CD4-positive, alpha-beta T cell treated with Interleukin-21 for 1 hour (primary cell): ENCODE measurements around the gene PIEZO1.

Experiments
- DNase-seq: peaks from one replicate; pipeline ENCODE4 v3.0.0-alpha.2; 2020

PIEZO1 gene

DNA sequence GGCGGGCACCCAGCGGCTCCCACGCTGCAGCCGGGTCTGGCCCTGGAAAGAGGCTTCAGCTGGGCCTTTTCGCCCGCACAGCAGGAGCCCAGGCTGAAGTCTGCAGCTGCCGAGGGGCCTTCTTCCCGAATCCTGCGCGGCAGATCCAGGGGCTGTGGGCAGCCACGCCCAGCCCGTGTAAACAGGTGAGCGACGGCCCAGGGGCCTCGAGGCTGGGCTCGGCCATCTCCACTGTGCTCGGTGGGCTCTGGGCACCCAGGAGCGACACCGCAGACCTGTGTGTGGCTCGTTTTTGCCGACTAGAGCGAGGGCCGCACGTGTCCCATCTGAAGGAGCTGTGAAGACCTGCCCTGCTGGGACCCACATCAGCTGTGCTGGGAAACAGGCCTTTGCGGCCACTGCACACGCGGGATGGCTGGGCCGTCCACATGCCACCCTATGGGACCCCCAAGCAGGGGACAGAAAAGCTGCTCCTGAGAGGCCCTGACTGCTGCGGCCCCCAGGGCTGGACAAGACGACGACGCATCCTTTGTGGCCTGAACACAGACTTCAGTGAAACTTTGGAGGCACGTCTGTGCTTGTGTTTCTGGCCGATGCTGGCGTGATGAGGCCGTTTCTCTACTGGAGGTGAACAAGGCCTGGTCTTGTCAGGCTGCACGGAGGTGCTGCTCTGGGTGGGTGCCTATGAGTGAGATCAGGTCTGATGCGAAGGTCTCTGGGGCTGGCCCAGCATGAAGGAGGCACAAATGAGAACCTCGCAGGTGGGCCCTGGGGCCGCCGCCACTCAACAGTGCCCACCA lies 31.9 kb upstream of the PIEZO1 start:
- DNase-seq: no peak

DNA sequence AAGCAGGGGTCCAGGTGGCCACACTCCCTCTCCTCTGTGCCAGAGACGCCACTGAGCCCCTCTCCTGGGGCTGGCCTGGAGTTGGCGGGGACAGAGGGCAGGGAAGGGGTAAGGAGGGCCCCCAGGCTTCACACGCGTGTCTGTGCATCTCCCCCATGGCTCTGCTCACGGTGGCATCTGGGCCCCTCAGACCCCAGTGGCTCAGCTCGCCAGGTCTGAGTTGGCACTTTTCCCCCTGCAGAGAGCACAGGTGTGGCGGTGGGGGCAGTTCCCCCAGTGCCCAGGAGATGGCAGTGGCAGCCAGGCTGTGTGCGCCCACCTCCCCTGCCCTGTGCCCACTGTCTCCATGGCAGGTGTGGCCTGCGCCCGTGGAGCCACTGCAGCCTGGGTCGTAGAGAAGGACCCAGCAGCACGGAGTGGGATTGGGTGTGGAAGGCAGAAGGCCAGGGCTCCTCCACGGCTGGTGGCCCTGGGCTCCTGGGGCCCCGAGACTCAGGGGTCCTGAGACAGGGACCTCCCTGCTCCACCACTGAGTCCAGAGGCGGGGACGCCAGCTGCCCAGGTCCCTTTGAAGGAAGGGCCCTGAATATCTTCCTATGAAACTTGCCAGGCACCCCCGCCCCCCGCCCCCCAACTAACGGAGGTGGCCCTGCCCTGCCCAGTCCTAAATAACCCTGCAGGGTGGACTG lies 31.0 kb upstream of the PIEZO1 start:
- DNase-seq: peak; percentile 53

DNA sequence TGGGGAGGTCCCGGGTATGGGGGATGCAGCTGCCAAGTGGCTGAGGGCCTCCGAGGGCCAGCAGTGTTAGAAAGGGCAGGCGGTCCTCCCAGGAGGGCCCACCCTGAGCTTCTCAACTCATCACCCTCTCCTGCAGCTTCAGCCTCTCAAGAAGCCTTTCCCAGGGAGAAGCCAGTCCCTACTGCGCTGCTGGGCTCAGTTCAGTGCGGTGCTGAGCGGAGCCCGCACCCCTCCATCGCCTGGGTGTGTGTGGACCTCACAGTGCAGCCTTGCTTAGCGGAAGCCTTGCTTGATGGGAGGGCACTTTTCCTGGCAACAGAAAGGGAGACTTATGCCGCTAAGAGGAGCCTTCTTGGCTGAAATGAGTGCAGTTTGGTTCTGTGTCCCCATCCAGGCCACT lies 30.2 kb upstream of the PIEZO1 start:
- DNase-seq: no peak

DNA sequence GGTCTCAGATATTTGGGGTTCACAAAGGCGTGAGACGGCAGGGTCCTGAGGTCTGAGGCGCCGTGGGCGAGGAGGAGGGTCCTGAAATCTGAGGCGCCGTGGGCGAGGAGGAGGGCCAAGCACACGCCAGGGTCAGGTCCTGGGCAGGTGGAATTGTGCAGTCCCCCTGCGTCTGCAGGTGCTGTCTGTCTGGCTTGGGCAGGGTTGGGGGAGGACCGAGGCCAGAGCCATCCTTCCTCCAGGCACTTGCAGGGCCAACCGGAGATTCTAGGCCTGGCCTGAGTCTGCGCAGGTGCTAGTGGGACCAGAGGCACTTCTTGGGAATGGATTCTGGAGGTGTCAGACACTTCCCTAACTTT lies 29.1 kb upstream of the PIEZO1 start:
- DNase-seq: no peak

DNA sequence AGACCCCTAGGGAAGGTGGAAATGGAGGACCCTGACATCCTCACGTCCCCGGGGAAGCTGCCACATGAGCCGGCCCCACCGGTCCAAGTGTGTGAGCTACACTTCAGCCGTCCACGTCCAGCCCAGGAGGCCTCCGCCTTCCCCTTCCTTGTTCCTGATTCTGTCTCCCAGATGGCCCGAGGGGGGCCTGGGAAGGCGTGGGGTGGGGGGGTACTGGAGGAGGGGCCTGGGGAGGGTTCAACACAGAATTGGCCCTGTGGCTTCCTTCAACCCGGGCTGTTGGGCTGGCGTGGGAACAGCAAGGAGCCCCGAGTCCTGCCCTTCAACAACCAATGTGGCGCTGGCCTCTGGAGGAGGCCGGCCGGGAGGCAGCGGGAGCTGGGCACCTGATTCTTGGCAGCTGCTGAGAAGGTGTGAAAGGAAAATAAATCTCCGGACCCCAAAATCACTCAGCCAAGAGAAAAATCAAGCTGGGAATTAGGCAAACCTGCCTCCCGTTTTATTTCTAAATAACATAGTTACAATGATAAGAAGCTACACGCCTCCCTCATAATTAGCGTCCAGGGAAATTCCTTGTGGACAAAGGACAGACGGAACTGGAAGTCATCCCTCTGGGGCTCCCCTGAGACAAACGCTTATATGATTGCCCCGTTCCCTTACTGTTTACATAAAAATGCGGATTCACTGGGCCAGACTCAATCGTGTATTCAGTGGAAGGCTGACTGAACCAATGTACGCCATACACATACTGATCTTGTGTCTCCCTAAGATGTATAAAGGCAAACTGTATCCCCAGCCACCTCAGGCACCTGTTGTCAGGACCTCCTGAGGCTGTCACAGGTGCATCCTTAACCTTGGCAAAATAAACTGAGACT lies 28.5 kb upstream of the PIEZO1 start:
- DNase-seq: no peak

DNA sequence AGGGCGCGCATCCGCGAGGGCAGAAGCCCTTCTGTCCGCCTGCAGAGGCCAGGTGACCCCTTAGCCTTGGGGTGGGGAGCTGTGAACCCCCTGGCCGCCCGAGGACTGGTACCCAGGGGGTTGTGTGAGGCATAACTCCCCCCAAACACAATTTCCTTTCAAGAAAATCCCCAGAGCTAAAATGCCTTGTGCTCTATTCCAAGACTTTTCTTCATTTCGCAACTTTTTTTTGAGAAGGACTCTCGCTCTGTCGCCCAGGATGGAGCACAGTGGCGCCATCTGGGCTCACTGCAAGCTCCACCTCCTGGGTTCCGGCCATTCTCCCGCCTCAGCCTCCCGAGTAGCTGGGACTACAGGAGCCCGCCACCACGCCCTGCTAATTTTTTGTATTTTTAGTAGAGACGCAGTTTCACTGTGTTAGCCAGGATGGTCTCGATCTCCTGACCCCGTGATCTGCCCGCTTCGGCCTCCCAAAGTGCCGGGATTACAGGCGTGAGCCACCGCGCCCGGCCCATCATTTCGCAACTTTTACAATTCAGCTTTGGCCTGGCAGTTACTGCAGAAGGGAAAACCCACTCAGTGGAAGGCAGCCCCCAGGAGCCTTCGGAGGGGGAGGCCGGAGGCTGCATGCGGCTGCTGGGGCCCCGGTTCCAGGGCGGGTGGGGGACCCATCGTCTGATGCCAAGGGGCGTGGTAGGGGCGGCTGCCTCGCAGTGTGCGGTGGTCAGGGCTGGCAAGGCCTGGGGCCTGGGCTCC lies 27.7 kb upstream of the PIEZO1 start:
- DNase-seq: no peak

DNA sequence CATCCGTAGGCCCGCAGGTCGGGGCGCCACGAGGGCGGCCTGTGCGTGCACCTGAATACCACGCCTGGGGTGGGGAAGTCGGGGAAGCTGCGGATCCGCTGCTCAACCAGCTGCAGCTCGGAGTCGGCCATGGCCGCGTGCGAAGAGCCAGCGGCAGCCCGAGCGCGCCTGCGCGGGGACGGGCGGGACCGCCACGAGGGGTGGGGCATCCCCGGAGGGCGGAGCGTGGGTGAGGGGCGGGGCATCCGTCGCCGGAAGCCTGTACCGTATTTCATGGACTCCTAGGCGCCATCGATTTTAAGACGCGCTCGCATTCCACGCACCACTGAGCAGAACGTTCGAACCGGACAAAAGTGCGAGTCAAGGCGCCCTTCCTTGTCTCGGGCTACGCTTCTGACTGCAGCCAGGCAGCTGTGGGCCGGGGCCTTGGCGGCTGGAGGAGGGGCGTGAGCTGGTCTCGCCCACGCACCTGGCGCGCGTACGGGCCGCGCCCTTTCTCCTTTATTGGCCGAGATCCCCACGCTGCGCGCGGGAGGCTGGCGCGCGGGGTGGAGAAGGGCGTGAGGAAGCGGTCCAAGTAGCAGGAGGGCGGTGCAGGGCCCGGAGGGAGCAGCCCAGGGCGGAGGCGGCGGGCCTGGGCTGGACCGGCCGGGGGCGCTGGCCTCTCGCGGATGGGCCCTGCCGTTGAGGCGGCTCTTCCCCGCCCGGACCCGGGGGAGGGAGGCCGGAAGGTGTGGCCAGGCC lies 26.9 kb upstream of the PIEZO1 start, which contains the start of gene APRT:
Gene APRT, minus strand, starts transcription at position 160 of the 744 bp plus-strand sequence. Its CDS starts 29 bp downstream, at position 131.
- peak; percentile 96 for DNase-seq

DNA sequence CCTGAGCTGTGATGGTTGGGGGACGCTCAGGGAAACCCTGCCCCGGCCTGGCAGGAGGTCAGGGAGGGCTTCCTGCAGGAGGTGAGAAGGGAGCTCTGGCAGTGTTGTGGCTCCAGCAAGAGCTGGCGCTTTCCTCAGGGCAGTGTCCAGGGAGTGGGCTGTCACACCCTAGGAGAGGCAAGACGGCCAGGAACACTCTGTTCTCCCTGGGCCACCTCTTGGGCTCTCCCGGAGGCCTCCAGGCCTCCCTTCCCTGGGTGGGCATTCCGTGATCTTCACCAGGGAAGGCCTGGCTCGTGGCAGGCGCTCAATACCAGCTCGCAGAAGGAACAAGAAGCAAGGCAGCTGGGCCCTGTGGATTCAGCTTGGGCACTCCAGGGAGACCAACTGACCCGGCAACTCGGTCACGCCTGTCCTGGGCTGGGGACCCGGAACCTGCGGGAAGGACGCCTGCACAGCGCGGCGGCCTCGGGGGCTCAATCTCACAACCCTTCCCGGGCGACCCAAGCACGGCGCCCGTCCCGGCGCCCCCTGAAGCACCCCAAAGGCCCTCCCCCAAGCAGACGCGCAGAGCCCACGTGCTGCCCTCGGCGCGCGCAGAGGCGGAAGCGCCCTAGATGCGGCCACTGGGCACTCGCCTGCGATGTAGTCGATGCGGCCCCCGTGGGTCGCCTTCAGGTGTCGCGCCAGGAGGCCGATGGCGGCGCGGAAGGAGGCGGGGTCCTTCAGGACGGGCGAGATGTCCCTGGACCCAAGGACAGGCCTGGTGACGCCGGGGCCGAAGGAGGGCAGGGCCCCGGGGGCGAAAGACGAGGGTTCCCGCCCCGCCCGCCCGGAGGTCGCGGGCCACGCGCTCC lies 26.1 kb upstream of the PIEZO1 start:
- DNase-seq: peak; percentile 71

DNA sequence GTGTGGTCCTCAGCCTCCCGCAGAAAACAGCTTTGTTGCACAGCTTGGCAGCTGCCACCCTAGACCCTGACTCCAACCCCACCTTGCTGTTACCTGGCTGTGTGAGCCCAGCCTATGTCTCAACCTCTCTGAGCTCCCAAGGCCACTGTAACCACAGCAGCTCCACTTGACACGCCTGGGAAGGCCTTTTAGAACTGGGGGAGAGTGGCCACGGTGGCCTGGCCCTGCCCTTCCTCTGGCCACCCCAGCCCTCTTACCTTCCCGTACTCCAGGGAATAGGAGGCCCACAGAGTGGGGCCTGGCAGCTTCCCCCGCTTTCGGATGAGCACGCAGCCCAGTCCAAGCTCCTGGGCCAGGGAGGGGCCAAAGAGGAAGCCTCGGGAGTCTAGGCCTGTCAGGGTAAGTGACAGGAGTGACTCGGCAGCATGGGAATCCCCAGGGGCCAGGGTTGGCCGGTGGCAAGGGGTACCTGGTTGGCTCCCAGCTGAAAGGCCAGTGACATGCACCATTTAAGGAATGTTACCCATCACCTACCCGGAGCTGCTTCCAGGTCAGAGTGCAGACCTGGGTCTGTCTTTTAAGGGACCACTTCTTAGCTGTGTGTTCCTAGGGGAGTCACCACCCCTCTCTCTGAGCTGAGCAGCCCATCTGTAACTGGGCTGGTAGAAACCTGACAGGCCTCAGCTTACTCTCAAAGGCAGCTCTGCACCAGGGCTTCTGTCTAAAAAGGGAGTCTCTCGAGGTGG lies 25.3 kb upstream of the PIEZO1 start:
- no peak for DNase-seq

DNA sequence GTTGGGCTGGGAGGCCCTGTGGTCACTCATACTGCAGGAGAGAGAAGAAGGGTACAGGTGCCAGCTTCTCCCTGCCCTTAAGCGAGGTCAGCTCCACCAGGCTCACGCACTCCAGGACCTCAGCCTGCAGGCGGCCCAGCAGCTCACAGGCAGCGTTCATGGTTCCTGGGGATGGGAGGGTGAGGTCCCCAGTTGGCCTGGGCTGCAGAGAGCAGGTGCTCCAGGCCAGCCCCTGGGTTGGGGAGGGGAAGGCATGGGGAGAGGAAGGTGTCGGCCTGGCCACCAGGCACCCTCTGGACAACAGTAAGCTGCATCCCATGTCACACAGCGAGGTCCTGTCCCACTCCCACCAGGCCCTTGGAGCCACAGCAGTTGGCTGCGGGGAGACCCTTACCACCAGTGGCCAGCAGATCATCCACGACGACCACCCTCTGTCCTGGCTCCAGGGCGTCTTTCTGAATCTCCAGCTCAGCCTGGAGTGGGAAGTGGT lies 24.7 kb upstream of the PIEZO1 start:
- DNase-seq: no peak

DNA sequence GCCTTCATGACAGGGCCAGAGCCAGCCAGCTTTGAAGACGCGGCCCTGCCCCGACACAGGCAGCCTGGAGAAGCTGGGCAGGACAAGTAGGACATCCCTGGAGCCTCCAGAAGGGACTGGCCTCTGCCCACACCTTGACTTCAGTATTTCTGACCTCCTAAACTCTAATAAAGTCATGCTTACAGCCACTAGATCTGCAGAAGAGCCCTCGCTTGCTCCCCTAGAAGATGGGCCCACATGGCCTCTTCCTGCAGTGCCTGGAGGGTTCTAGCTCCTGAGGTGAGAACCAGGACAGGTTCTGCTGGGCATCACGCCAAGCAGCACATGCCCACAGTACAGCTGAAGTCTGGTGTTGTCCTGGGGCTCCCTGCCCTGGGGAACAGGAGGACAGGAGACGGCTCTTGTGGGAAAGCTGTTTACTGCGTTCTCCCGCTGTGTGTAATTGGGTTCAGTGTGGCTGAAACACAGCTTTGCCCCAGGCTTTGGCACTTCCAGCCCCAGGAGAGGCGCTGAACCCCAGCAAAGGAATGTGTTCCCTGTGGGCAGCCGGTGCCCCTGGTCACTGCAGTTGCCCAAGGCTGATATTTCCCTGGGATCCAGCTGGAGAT lies 24.2 kb upstream of the PIEZO1 start:
- DNase-seq: no peak

DNA sequence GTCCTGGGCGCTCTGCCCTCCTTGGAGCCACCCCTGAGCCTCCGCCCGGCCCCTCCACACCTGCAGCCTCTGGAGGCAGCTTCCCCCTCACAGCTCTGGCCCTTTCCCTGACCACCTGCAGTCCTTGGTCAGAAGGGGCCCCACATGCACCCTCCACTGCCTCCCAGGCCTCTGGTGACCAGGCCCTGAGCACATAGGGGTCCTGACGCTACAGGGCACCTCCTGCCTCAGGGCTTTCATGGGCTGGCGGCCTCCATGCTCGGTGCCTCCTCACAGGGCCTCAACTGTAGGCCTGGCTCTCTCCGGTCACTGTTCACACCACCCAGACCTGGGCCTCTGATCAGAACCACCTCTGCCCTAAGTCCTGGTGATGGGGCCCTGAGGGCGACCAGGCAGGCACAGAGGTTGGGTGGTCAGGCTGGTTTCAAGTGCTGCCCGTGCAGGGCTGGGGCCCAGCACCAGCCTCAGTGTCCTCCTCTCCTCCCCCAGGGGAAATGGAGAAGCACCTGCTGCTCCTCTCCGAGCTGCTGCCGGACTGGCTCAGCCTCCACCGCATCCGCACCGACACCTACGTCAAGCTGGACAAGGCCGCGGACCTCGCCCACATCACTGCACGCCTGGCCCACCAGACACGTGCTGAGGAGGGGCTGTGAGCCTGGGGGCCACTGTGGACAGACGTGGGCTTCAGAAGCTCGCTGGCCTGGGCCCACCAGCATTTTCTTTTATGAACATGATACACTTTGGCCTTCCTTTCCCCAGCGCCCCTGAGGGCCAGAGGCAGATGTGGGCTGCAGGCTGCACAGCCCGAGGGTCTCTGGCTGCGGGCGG lies 22.8 kb upstream of the PIEZO1 start:
- DNase-seq: no peak

DNA sequence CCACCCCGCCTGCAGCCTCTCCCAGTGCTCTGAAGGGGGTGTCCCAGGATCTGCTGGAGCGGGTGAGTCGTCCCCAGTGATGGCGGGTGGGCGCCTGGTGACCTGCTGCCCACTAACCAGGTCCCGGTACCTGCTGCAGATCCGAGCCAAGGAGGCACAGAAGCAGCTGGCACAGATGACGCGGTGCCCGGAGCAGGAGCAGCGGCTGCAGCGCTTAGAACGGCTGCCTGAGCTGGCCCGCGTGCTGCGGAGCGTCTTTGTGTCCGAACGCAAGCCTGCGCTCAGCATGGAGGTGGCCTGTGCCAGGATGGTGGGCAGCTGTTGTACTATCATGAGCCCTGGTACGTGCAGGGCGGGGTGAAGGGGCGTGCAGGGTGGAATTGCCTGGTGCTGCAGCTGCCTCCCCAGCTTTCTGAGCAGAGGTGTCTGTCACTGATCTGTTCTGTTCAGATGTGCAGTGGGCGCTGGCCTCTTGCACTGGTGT lies 22.2 kb upstream of the PIEZO1 start:
- no peak for DNase-seq

DNA sequence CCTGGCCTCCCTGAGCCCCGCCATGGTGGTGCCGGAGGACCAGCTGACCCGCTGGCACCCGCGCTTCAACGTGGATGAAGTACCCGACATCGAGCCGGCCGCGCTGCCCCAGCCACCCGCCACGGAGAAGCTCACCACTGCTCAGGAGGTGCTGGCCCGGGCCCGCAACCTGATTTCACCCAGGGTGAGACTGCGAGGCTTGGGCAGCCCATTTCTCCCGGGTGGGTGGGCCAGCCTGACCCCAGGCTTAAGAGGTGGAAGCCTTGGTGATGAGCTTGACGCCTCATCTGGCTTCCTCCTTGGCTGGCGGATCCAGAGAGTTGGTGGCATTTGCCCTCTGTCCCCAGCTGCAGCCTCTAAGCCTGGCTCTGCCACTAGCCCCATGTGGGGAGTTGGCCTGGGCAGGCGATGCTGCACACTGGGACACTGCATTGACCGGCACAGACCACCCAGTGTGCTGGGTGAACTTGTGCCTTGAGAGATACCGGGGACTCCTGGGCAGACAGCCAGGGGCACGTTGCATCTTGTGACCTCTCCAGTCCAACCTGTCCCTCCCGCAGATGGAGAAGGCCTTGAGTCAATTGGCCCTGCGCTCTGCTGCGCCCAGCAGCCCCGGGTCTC lies 21.6 kb upstream of the PIEZO1 start:
- DNase-seq: no peak

DNA sequence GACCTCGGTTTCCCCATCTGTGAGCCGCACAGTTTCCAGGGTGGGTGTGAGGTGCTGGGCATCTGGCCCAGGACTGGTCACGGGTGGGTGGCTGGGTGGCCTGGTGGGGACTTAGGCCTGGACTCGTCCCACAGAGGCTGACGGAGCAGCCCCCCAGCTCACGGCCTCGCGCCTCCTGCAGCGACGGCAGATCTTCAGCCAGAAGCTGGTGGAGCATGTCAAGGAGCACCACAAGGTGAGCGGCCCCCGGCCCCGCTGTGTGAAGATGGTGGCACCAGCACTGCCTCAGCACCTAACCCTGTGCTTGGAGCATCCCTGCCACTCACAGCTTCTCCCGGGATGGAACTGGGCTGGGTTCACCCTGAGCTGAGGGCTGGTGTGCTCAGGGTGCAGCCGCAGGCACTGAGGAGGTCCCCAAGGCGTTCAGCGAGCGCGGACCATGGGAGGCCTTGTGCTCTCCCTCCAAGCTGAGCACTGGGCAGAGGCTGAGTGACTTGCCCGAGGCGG lies 20.9 kb upstream of the PIEZO1 start:
- no peak for DNase-seq

DNA sequence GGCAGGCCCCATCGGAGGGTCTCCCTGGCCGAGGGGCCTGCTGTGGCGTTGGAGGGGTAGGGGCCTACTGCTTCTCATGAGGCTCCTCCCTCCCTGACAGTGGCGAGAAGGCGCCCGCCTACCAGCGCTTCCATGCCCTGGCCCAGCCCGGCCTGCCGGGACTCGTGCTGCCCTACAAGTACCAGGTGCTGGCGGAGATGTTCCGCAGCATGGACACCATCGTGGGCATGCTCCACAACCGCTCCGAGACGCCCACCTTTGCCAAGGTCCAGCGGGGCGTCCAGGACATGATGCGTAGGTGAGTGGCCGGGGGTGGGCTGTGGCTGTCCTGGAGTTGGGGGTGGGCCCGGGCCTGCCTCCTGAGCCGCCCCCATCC lies 20.3 kb upstream of the PIEZO1 start:
- no peak for DNase-seq

DNA sequence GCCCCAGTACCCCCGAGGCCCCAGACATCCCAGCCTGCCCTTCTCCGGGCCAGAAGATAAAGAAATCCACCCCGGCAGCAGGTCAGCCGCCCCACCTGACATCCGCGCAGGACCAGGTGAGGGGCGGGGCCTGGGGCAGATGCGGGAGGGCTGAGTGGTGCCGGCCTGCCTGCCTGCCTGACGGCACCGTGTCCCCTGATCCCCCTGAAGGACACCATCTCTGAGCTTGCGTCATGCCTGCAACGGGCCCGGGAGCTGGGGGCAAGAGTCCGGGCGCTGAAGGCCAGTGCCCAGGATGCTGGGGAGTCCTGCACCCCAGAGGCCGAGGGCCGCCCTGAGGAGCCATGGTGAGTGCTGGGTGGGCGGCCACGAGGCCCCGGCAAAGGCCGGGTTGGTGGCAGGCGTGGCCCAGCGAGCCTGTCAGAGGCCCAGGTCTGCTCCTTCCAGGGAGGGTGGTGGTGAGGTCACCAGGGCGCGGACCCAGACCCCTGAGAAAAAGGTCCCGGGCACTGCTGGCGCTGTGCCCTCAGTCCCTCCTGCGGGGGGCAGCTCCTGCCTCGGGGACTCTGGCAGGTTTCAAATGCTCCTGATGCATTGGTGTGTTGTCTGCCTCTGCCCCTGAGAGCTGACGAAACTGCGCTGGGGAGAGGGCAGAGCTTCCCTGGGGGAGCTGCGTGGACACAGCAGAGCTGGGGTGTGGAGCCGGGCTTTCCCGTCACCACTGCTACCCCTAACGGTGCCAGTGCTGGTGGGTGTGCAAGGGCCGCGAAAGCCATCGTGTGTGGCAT lies 19.7 kb upstream of the PIEZO1 start:
- peak; percentile 34 for DNase-seq
